Esophagus squamous epithelium (tissue), 4 donors: Measurements from ENCODE around the gene TEKT2.

Source experiments
- CTCF ChIP-seq, 6 experiments: fragments of 450-650 bp in 4 of 6; fragments of 200-600 bp in 2 of 6; sonication (generic) in 2 of 6; IDR thresholded peaks; one replicate each; pipeline ENCODE4 v1.5.1; 2016 to 2019; ENCODE audit warnings: antibody characterized with exemption in 6 of 6, mild to moderate bottlenecking in 4 of 6, moderate library complexity in 4 of 6
- POLR2A ChIP-seq, 4 donors: fragments of 450-650 bp; IDR thresholded peaks; one replicate each; pipeline ENCODE4 v1.6.1; 2017; ENCODE audit warnings: antibody characterized with exemption in 4 of 4, mild to moderate bottlenecking in 4 of 4, moderate library complexity in 3 of 4

- no peak for TF ChIP-seq CTCF (IDR thresholded peaks at IDR 0.05)
- TF ChIP-seq POLR2A (IDR thresholded peaks at IDR 0.05), result no peak
Measured at GRCh38 chr1:36111151-36111550, 27.3 kb downstream of the TEKT2 start.
